ENCODE results near the gene WWOX. TPM values are rescaled to one million over a fixed set of nuclear protein-coding genes. Genes with fewer than 3 reads are reported as not detected.

The WWOX gene
- total and polyA plus RNA-seq, 2 of the 13 experiments (the other 11 are each of a cell fraction or from before 2014, with no cell fraction given): 9.1 to 37.4 TPM

GRCh38 chr16:79008036-79008868 lies 908.8 kb downstream of the WWOX start:
- TF ChIP-seq AFF4 (CRISPR knock-in tag; IDR thresholded peaks at IDR 0.05) (no peak), TP53 (CRISPR knock-in tag; conservative IDR thresholded peaks at IDR 0.05) (no peak), ZNF629 (CRISPR knock-in tag; conservative IDR thresholded peaks at IDR 0.05) (peak; percentile 76), HNRNPH1 (optimal IDR thresholded peaks at IDR 0.05; ENCODE audit: low read depth, low read length) (no peak), ZNF484 (CRISPR knock-in tag; IDR thresholded peaks at IDR 0.05; ENCODE audit: borderline replicate concordance, low read depth) (no peak), HNRNPK (IDR thresholded peaks at IDR 0.05; ENCODE audit: low read depth, low read length, poor library complexity, severe bottlenecking) (no peak), MAFK (conservative IDR thresholded peaks at IDR 0.05 in 1 of 2, IDR thresholded peaks at IDR 0.05 in 1 of 2; ENCODE audit: low read length in 2 of 2) (peak; percentile 78 to 86), MAFF (IDR thresholded peaks at IDR 0.05; ENCODE audit: low read depth, low read length) (peak; percentile 69)
- H3K9me3 ChIP-seq (ENCODE audit: low read length): no peaks in the 10 kb centered on the region
- DNase-seq (ENCODE audit: low spot score) (no peak), FAIRE-seq (no peak), ATAC-seq (no peak)
- no peak overlapping the region for H3K4me2 ChIP-seq (ENCODE audit: low read depth, low read length)
- no peak overlapping the region for H3K9ac ChIP-seq (ENCODE audit: insufficient read depth, low read depth, low read length)
- intact Hi-C loops (cut with micrococcal nuclease; ENCODE audit: unreplicated experiment): no loop called here
- H3K27me3 ChIP-seq (ENCODE audit: control insufficient read depth in 1 of 2, insufficient read depth in 2 of 2, low read length in 2 of 2): no peaks in the 10 kb centered on the region
- ChIA-PET CTCF (ENCODE audit: low intra/inter-chr PET ratio, low total read pairs) (no interaction called here), POLR2A (no interaction called here)
- H3K36me3 ChIP-seq (replicated peaks in 1 of 2; ENCODE audit: control insufficient read depth in 1 of 2, insufficient read depth in 2 of 2, low read length in 2 of 2): no peaks in the 10 kb centered on the region
- no peaks in the 10 kb centered on the region for H3K4me1 ChIP-seq (ENCODE audit: insufficient read depth, low read length)
- no TSS peak for BruUV-seq (replicated peaks)
- no peaks in the 10 kb centered on the region for H4K20me1 ChIP-seq (ENCODE audit: insufficient read depth, low read length)
- no peak overlapping the region for H3K27ac ChIP-seq (ENCODE audit: extremely low read length, insufficient read depth, low read length)
- in situ Hi-C loops (cut with HindIII; ENCODE audit: extremely low pct_ligation_motif_present, low pct_unique_long_range_greater_than_20kb): no loop called here
- H2AFZ ChIP-seq (ENCODE audit: low read length): no peak overlapping the region
- H3K79me2 ChIP-seq (ENCODE audit: insufficient read depth, low read length): no peaks in the 10 kb centered on the region
- WGBS (ENCODE audit: low lambda C conversion rate): 43% methylated on average over 9 of the region's 9 CpGs
- H3K4me3 ChIP-seq (replicated peaks in 1 of 3; ENCODE audit: insufficient read depth in 1 of 3, low read depth in 2 of 3, low read length in 3 of 3): no peak overlapping the region
